Fibroblast of skin of right quadriceps (primary cell): Measurements from ENCODE around the gene XRCC2.
"Not testable (repeated sequence)": the region's sequence is repeated elsewhere in the genome, so short reads cannot be mapped to it uniquely, and the experiment has no call there.

Experiments used
- DNase-seq: peaks from one replicate; pipeline ENCODE4 v3.0.0-alpha.2; 2013

The XRCC2 gene

DNA sequence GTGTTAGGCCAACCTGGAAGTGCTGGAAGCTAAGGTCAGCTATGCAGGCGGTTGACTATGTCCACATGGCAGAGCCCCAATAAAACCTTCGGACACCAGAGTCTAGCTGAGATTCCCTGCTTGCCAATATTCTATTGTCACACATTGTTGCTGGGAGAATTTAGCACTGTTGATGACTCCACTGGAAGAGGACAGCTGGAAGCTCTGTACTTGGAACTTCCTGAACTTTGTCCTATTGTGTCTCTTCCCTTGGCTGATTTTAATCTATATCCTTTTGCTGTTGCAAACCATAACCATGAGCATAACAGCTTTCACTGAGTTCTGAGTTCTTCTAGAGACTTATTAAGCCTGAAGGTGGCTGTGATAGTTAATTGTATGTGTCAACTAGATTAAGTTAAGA lies 12.0 kb downstream of the XRCC2 start:
- DNase-seq = no peak

DNA sequence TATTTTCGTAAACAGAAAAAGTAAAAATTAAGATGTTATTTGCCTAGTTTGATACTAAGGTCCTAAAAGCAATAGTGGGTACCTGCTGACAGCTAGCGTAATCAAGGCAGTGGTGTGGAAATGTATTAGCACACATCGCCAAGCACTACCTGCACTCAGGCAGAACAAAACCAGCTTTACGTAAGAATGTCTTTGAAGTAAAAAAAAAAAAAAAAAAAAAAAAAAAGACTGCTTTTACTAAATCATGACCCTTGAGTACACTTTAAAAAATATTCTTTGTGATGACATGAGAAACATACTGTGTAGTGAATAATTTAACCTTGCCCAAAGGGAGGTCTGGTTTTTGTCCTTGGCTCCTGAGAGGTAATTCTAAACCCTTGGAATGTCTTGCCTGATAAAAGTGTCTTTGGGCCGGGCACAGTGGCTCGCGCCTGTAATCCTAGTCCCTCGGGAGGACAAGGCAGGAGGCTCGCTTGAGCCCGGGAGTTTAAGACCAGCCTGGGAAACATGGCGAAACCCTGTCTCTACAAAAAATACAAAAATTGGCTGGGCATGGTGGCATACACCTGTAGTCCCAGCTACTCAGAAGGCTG lies 12.7 kb downstream of the XRCC2 start:
- no peak for DNase-seq

DNA sequence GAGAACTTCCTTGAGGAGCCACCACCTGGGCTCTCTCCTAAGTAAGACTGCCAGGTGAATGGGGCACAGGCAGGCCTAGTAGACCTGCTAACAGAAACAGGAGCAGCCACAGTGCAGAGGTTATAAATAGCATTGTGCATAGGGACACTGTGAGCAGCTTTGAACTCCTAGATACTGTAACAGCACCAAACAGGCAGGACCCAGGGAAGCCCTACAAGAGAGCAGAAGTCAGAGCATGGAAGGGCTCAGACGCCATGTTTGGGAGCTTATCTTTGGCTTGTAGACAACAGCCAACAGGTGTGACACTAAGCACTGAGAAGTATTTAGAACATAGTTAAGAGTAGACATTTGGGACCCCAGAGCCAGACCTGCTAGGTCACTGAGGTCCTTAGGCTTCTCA lies 14.5 kb downstream of the XRCC2 start:
- DNase-seq = no peak

DNA sequence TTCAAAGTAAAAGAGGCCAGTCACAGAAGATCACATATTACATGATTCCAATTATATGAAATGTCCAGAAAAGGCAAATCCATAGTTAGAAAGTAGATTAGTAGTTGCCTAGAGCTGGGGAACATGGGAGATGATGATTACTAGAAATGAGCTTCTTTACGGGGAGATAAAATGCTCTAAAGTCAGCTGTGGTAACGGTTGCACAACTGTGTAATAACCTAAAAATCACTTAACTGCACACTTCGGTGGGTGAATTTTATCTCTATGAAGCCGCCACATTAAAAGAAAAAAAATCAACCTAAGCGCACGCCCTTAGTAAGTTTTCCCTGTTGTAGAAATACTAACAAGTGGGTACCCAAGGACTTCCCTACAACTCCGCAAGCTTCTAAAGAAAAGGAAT lies 15.9 kb downstream of the XRCC2 start:
- DNase-seq = no peak

- no peak for DNase-seq
Observed at GRCh38 chr7:152654971-152655370, 21.0 kb downstream of the XRCC2 start.

GRCh38 chr7:152649220-152649619 lies 26.7 kb downstream of the XRCC2 start:
- no peak for DNase-seq

- no peak for DNase-seq
Observed at GRCh38 chr7:152647009-152647408, 28.9 kb downstream of the XRCC2 start.

- DNase-seq = not testable (repeated sequence)
Observed at GRCh38 chr7:152646579-152646978, 29.4 kb downstream of the XRCC2 start.

DNA sequence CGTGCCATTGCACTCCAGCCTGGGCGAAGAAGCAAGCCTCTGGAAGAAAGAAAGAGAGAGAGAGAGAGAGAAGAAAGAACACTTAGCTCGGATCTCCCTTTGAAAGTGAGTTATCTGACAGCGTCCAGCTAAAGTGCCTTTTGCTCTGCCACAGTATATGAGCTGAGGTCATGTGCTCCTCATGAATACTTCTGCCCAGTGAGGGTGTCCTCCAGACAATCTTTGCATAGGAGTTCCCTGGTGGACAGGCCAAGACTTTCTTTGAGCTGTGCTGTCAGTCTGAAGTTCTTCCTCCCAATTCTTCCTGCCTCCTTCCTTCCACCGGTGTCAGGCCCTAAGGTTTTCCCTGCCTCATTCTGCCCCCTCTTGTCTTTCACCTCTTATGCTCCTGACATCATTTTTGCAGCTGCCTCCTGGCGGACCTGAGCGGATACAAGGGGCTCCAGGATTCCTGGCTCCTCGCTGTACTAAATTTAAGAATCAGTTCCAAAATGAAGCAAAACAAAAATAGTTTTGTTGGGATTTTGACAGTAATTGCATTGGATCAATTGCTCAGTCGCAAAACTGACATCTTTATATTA lies 31.9 kb downstream of the XRCC2 start:
- no peak for DNase-seq

- DNase-seq = no peak
Observed at GRCh38 chr7:152641384-152641783, 34.6 kb downstream of the XRCC2 start.

DNA sequence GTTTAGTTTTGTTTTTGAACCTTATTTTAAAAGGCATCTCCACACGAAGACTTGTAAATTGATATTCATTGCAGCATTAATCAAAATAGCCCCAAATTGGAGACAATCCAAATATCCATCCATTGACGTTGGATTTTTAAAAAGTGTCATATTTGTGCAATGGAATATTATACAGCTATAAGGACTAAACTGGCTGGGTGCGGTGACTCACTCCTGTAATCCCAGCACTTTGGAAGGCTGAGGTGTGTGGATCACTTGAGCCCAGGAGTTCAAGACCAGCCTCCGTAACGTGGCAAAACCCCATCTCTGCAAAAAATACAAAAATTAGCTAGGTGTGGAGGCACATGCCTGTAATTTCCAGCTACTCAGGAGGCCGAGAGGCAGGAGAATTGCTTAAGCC lies 35.1 kb downstream of the XRCC2 start:
- no peak for DNase-seq

DNA sequence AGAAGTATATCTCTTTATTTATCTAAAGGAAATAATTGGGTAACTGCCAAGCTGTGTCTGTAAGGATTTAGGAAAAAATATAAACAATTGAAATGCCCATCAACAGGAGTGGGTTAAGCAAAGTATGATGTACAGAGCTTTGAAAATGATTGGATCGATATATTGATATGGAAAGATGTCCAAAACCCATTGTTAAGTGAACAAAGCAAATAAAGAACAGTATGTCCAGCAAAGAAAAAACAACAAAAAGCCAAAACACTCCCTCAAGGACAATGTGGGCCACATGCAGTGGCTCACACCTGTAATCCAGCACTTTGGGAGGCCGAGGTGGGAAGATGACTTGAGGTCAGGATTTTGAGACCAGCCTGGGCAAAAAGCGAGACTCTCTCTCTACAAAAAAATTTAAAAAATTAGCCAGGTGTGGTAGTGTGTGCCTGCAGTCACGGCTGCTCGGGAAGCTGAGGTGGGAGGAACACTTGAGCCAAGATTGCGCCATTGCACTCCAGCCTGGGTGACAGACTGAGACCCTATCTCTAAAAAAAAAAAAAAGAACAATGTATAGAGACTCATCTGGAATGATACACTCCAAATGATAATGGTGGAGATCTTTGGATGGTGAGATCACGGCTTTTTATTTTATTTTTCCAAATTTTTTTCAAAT lies 37.9 kb downstream of the XRCC2 start:
- no peak for DNase-seq

- no peak for DNase-seq
Observed at GRCh38 chr7:152637161-152637560, 38.8 kb downstream of the XRCC2 start.

GRCh38 chr7:152636441-152636840 lies 39.5 kb downstream of the XRCC2 start:
- no peak for DNase-seq

DNA sequence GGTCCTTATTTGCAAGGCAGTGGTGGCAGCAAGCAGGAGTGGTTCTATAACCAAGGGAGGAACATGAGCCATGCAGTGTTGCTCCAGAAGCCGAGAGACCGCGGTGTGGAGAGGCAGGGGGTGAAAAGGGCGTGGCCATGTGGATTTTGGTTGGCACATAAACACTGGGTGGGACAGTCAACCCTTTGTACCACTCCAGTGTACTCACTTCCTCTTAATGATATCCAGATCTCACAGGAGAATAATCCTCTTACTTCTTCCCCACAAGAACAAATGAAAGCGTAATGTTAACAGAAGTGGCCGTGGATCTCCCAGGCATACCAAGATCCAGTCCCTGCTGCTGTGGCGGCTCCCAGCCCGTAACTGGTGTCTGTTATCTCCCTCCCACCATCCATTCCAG lies 42.4 kb downstream of the XRCC2 start:
- no peak for DNase-seq

GRCh38 chr7:152633072-152633471 lies 42.9 kb downstream of the XRCC2 start:
- no peak for DNase-seq

- DNase-seq = not testable (repeated sequence)
Observed at GRCh38 chr7:152628772-152629171, 47.2 kb downstream of the XRCC2 start.

- DNase-seq = no peak
Observed at GRCh38 chr7:152624228-152624627, 51.7 kb downstream of the XRCC2 start.

- no peak for DNase-seq
Observed at GRCh38 chr7:152621426-152621825, 54.5 kb downstream of the XRCC2 start.

- DNase-seq = no peak
Observed at GRCh38 chr7:152619027-152619739, 56.8 kb downstream of the XRCC2 start.

DNA sequence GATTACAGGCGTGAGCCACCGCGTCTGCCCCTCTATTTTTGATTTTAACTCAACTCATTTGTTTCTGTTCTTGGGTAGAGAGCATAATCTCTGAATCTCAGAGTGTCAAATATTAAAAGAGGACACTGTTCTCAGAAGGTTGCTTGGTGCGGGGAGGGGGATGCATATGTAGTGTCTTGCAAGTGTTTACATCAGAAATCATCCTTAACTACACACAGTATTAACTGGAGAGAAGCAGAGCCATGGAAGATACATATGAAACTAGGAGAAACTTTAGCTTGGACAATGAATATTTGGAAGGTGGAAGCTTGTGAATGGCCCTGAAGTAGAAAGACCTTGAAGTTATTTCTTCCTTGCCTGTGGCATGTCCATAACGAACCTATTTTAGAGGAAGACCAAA lies 57.5 kb downstream of the XRCC2 start:
- DNase-seq = no peak

DNA sequence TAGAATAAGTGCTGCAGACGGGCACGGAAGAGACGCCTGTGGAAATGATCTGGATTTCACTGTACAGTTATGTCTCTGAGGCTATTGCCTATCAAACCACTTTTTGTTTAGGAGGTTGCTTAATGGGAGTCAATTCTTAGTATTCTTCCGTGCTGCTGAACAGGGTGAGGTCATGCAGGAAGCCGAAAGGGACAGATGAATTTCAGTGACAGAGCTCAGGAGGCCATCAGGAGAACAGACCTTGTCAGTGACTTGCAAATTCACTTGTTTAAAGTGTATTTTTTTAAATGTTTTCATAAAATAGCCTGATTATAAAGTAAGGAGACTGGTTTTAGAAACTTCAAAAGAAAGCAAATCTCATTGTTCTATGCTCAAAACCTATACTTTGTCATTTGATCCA lies 58.9 kb downstream of the XRCC2 start:
- no peak for DNase-seq

DNA sequence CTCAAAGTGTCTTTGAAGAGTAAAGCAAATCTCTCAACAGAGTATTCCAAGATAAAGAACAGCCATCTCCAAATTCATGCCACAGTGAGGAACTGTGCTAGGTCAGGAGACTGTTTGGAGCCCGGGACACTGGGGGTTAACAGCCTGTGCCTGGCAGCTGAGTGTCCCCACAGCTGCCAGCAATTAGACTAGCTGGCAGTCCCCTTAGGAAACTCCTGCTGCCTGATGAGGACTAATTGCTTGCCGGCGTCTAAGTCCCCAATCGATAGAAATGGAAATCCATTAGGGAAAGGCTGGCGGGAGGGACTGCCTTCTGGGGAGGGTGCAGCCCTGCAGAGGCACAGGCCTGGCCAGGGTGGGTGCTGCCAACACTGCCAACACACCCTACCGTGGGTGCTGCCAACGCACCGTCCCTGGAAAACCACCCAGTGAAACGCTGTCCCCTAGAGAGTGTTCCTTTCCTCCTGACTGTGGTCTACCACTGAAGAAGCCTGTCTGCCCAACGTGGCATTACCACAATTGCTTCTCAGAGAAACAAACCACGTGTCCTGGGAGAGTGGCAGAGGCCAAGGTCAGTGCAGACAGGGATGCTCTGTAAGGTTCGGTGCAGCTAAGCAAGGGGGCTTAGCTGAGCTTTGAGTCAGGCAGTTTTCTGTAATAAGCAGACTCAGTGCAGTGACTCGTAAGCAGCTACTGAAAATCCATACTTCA lies 60.8 kb downstream of the XRCC2 start:
- DNase-seq = no peak
